ENCODE measurements around the gene TMC5.
"Not testable (repeated sequence)": the region's sequence is repeated elsewhere in the genome, so short reads cannot be mapped to it uniquely, and the experiment has no call there.

GRCh38 chr16:19543278-19543996 lies 125.8 kb downstream of the TMC5 start:
- TF ChIP-seq EZH2 (conservative IDR thresholded peaks at IDR 0.05; ENCODE audit: low read depth, low read length); ETS1 (CRISPR knock-in tag; IDR thresholded peaks at IDR 0.05): not testable (repeated sequence)
